Osteoblast (primary cell): ENCODE data around the gene POP4. TPM values are rescaled to one million over a fixed set of nuclear protein-coding genes. Genes with fewer than 3 reads are reported as not detected.

Source experiments
- DNase-seq: peaks from one replicate; pipeline ENCODE4 v3.0.0; 2011; ENCODE audit warnings: low spot score, mixed read lengths; ENCODE audit not compliant: insufficient read length; ENCODE audit errors: missing footprints
- H2AFZ ChIP-seq: 2 replicates; pipeline ENCODE4 v1.6.0; 2011; ENCODE audit warnings: mild to moderate bottlenecking, low read length
- H3K27ac ChIP-seq: 2 replicates; pipeline ENCODE4 v1.5.1; 2011; ENCODE audit warnings: mild to moderate bottlenecking, low read depth, low read length, moderate library complexity
- H3K27me3 ChIP-seq: 2 replicates; pipeline ENCODE4 v1.6.0; 2012; ENCODE audit warnings: mild to moderate bottlenecking, control low read depth, inconsistent platforms, low read length, moderate library complexity; ENCODE audit not compliant: insufficient read depth
- H3K36me3 ChIP-seq: 2 replicates; pipeline ENCODE4 v1.5.1; 2011; ENCODE audit warnings: mild to moderate bottlenecking, low read length, control low read depth, moderate library complexity; ENCODE audit not compliant: insufficient read depth
- H3K4me1 ChIP-seq: 2 replicates; pipeline ENCODE4 v1.5.1; 2011; ENCODE audit warnings: mild to moderate bottlenecking, low read length, control low read depth, moderate library complexity; ENCODE audit not compliant: insufficient read depth
- H3K4me2 ChIP-seq: 2 replicates; pipeline ENCODE4 v1.6.0; 2011; ENCODE audit warnings: mild to moderate bottlenecking, low read length; ENCODE audit not compliant: insufficient read depth
- H3K4me3 ChIP-seq: fragments of 200-600 bp; sonication (generic); 3 replicates; pipeline ENCODE4 v1.5.1; 2012; ENCODE audit warnings: mild to moderate bottlenecking, low read length, inconsistent platforms; ENCODE audit not compliant: insufficient read depth
- H3K79me2 ChIP-seq: 2 replicates; pipeline ENCODE4 v1.6.0; 2012; ENCODE audit warnings: mild to moderate bottlenecking, low read length, control low read depth, inconsistent platforms; ENCODE audit not compliant: insufficient read depth
- H3K9me3 ChIP-seq: 2 replicates; pipeline ENCODE4 v1.5.1; 2011; ENCODE audit warnings: low read depth, low read length, control low read depth
- H4K20me1 ChIP-seq: 2 replicates; pipeline ENCODE4 v1.6.0; 2012; ENCODE audit warnings: mild to moderate bottlenecking, low read length, control low read depth; ENCODE audit not compliant: insufficient read depth
- CTCF ChIP-seq: IDR thresholded peaks from 2 replicates; pipeline ENCODE4 v1.5.1; 2011; ENCODE audit warnings: mild to moderate bottlenecking, low read depth, low read length, moderate library complexity; ENCODE audit errors: extremely low read depth
- total RNA-seq: library from RNA; depleted of rRNA; stranded (reverse); fragments of >200 nt; gene quantifications from 2 replicates; pipeline ENCODE4 v1.2.3, GENCODE V29; 2012

Gene POP4
- total RNA-seq, 1 donor: 59.4 TPM

- H3K36me3 ChIP-seq: no peaks in the 10 kb centered on the region
- H2AFZ ChIP-seq: no peak overlapping the region
- H3K27ac ChIP-seq: no peak overlapping the region
- H3K4me3 ChIP-seq: no peak overlapping the region
- H3K79me2 ChIP-seq: no peaks in the 10 kb centered on the region
- no peaks in the 10 kb centered on the region for H4K20me1 ChIP-seq
- H3K9me3 ChIP-seq: no peaks in the 10 kb centered on the region
- no peak for TF ChIP-seq CTCF
- no peak for DNase-seq
- peaks cover 13% of the 10 kb centered on the region for H3K4me1 ChIP-seq
- H3K27me3 ChIP-seq: peaks cover 11% of the 10 kb centered on the region
- no peak overlapping the region for H3K4me2 ChIP-seq
Observed at GRCh38 chr19:29644210-29644609, 38.1 kb downstream of the POP4 start.

- no peak for TF ChIP-seq CTCF
- Histone ChIP-seq H4K20me1 (no peaks in the 10 kb centered on the region), H3K27ac (no peak overlapping the region), H3K9me3 (no peaks in the 10 kb centered on the region), H2AFZ (no peak overlapping the region), H3K79me2 (no peaks in the 10 kb centered on the region), H3K4me3 (peak overlapping the region; percentile 35), H3K36me3 (no peaks in the 10 kb centered on the region), H3K4me2 (peak overlapping the region; percentile 67), H3K27me3 (peaks cover 11% of the 10 kb centered on the region), H3K4me1 (peaks cover 13% of the 10 kb centered on the region)
- no peak for DNase-seq
Observed at GRCh38 chr19:29645491-29645867, 39.4 kb downstream of the POP4 start.

GRCh38 chr19:29645911-29646310 lies 39.8 kb downstream of the POP4 start:
- Histone ChIP-seq H4K20me1 (no peaks in the 10 kb centered on the region), H3K27ac (no peak overlapping the region), H3K9me3 (no peaks in the 10 kb centered on the region), H3K4me3 (peak overlapping the region; percentile 35), H3K79me2 (no peaks in the 10 kb centered on the region), H3K36me3 (no peaks in the 10 kb centered on the region), H3K4me1 (peaks cover 13% of the 10 kb centered on the region), H3K27me3 (peaks cover 11% of the 10 kb centered on the region), H3K4me2 (peak overlapping the region; percentile 67), H2AFZ (no peak overlapping the region)
- TF ChIP-seq CTCF: no peak
- no peak for DNase-seq

- Histone ChIP-seq H3K4me3 (no peak overlapping the region), H3K4me2 (no peak overlapping the region), H3K4me1 (peaks cover 5% of the 10 kb centered on the region), H2AFZ (no peak overlapping the region), H3K79me2 (no peaks in the 10 kb centered on the region), H3K9me3 (no peaks in the 10 kb centered on the region), H4K20me1 (no peaks in the 10 kb centered on the region), H3K36me3 (no peaks in the 10 kb centered on the region), H3K27me3 (peaks cover 2% of the 10 kb centered on the region), H3K27ac (no peak overlapping the region)
- DNase-seq: no peak
- no peak for TF ChIP-seq CTCF
Observed at GRCh38 chr19:29650772-29651387, 44.8 kb downstream of the POP4 start.
